K562 (cell line): ENCODE results near the gene GSTO2.
A peak's percentile ranks its signal among the peaks of the same experiment; 100 is the strongest.

Source experiments
- CTCF ChIP-seq, 3 experiments: IDR thresholded peaks in 2 of 3; conservative IDR thresholded peaks in 1 of 3; 2 replicates each; pipeline ENCODE4 v1.5.1; 2011 to 2012; ENCODE audit warnings: low read length in 3 of 3, mild to moderate bottlenecking in 3 of 3, control low read depth in 2 of 3, improper control_type of control experiment in 1 of 3, inconsistent platforms in 1 of 3, low read depth in 1 of 3, mixed read lengths in 1 of 3, moderate library complexity in 1 of 3; ENCODE audit not compliant: insufficient read depth in 2 of 3
- E4F1 ChIP-seq: fragments of 250-450 bp; sonication (Bioruptor Pico); IDR thresholded peaks from 2 replicates; pipeline ENCODE4 v1.5.0; 2021; ENCODE audit warnings: mild to moderate bottlenecking, borderline replicate concordance
- EP300 ChIP-seq: IDR thresholded peaks from 2 replicates; pipeline ENCODE4 v1.6.1; 2012; ENCODE audit warnings: low read length, improper control_type of control experiment
- JUN ChIP-seq, 2 experiments: sonication (generic) in 1 of 2; formaldehyde crosslinking in 1 of 2; IDR thresholded peaks; 2 replicates each; pipeline versions ENCODE4 v1.6.1 to v1.8.0; 2012 to 2022; ENCODE audit warnings: borderline replicate concordance in 2 of 2, mild to moderate bottlenecking in 2 of 2, improper control_type of control experiment in 1 of 2, low read depth in 1 of 2, low read length in 1 of 2, missing genetic modification reagents in 1 of 2
- MAZ ChIP-seq, 2 experiments: fragments of 450-650 bp in 1 of 2; sonication (generic) in 1 of 2; formaldehyde crosslinking; IDR thresholded peaks in 1 of 2; conservative IDR thresholded peaks in 1 of 2; 2 replicates each; pipeline versions ENCODE4 v1.4.0 to v1.5.0; 2020; ENCODE audit warnings: mild to moderate bottlenecking in 1 of 2, missing genetic modification reagents in 1 of 2
- NBN ChIP-seq: fragments of 450-650 bp; IDR thresholded peaks from 2 replicates; pipeline ENCODE4 v1.6.1; 2016; ENCODE audit warnings: low read depth, mild to moderate bottlenecking
- NFIC ChIP-seq: fragments of 450-650 bp; IDR thresholded peaks from 2 replicates; pipeline ENCODE4 v1.6.1; 2017; ENCODE audit warnings: mild to moderate bottlenecking, inconsistent platforms
- POLR2A ChIP-seq: fragments of 450-650 bp; conservative IDR thresholded peaks from 2 replicates; pipeline ENCODE4 v1.6.1; 2016
- RBBP5 ChIP-seq: fragments of 200-600 bp; sonication (generic); IDR thresholded peaks from 2 replicates; pipeline ENCODE4 v1.6.1; 2012; ENCODE audit warnings: borderline replicate concordance, mild to moderate bottlenecking, low read length, control low read depth, inconsistent platforms; ENCODE audit not compliant: insufficient read depth, poor library complexity, severe bottlenecking
- SLC30A9 ChIP-seq: fragments of 250-450 bp; sonication (Bioruptor Pico); IDR thresholded peaks from 2 replicates; pipeline ENCODE4 v1.8.0; 2022; ENCODE audit warnings: mild to moderate bottlenecking, moderate library complexity
- ZNF121 ChIP-seq: sonication (generic); formaldehyde crosslinking; conservative IDR thresholded peaks from 2 replicates; pipeline ENCODE4 v1.8.0; 2022; ENCODE audit warnings: missing genetic modification reagents
- ZNF133 ChIP-seq: fragments of 250-450 bp; sonication (Bioruptor Pico); IDR thresholded peaks from 2 replicates; pipeline ENCODE4 v1.4.0; 2020; ENCODE audit warnings: mild to moderate bottlenecking
- ZNF253 ChIP-seq: fragments of 250-450 bp; sonication (Bioruptor Pico); conservative IDR thresholded peaks from 2 replicates; pipeline ENCODE4 v1.6.1; 2021; ENCODE audit warnings: mild to moderate bottlenecking
- TF ChIP-seq, protein P1 (sequence below): sonication (generic); formaldehyde crosslinking; IDR thresholded peaks from 2 replicates; pipeline ENCODE4 v1.8.0; 2022; ENCODE audit warnings: missing genetic modification reagents, mild to moderate bottlenecking, borderline replicate concordance

GRCh38 chr10:104337985-104338735 is 69.2 kb downstream of the GSTO2 start, which contains the start of gene ITPRIP:
- TF ChIP-seq POLR2A (peak; percentile 75), JUN (IDR thresholded peaks at IDR 0.05; ENCODE audit: borderline replicate concordance, low read depth, low read length) (no peak), JUN (CRISPR knock-in tag; IDR thresholded peaks at IDR 0.05; ENCODE audit: borderline replicate concordance) (no peak), ZNF121 (CRISPR knock-in tag) (no peak), NBN (peak; percentile 44; the same call in 1 of the 2 replicates), CTCF (IDR thresholded peaks at IDR 0.05 in 2 of 3, conservative IDR thresholded peaks at IDR 0.05 in 1 of 3; ENCODE audit: insufficient read depth in 2 of 3, low read depth in 1 of 3, low read length in 3 of 3) (0 out of 6 replicates have a peak, but pooled peaks of 1 of the 3 experiments have one; percentile 2), RBBP5 (peak; percentile 66), MAZ (CRISPR knock-in tag; conservative IDR thresholded peaks at IDR 0.05 in 1 of 2, IDR thresholded peaks at IDR 0.05 in 1 of 2) (peak; percentile 29 to 43; a peak in 1 of 4 replicates), EP300 (no peak), NFIC (0 out of 2 replicates have a peak, but pooled peaks have one; percentile 25), ZNF253 (CRISPR knock-in tag) (no peak), SLC30A9 (CRISPR knock-in tag) (no peak), ZNF133 (CRISPR knock-in tag) (no peak), E4F1 (CRISPR knock-in tag) (no peak)
- TF ChIP-seq, protein P1, sequence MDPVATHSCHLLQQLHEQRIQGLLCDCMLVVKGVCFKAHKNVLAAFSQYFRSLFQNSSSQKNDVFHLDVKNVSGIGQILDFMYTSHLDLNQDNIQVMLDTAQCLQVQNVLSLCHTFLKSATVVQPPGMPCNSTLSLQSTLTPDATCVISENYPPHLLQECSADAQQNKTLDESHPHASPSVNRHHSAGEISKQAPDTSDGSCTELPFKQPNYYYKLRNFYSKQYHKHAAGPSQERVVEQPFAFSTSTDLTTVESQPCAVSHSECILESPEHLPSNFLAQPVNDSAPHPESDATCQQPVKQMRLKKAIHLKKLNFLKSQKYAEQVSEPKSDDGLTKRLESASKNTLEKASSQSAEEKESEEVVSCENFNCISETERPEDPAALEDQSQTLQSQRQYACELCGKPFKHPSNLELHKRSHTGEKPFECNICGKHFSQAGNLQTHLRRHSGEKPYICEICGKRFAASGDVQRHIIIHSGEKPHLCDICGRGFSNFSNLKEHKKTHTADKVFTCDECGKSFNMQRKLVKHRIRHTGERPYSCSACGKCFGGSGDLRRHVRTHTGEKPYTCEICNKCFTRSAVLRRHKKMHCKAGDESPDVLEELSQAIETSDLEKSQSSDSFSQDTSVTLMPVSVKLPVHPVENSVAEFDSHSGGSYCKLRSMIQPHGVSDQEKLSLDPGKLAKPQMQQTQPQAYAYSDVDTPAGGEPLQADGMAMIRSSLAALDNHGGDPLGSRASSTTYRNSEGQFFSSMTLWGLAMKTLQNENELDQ = no peak
